Activated CD4-positive, alpha-beta T cell treated with anti-CD3 and anti-CD28 coated beads for 1 hour (primary cell): Measurements from ENCODE around the gene SLC27A2.

Source experiments
- DNase-seq: peaks from one replicate; pipeline ENCODE4 v3.0.0-alpha.2; 2020

Gene SLC27A2

GRCh38 chr15:50192926-50193620 is 11.1 kb downstream of the SLC27A2 start:
- no peak for DNase-seq

- DNase-seq = no peak
These were observed 20.0 kb downstream of the SLC27A2 start for GRCh38 chr15:50202003-50202402.

GRCh38 chr15:50206020-50206419 is 24.0 kb downstream of the SLC27A2 start:
- no peak for DNase-seq

GRCh38 chr15:50209809-50210208 is 27.8 kb downstream of the SLC27A2 start:
- DNase-seq = no peak

GRCh38 chr15:50210462-50211157 is 28.6 kb downstream of the SLC27A2 start:
- DNase-seq = no peak

- DNase-seq = no peak
These were observed 36.3 kb downstream of the SLC27A2 start for GRCh38 chr15:50218291-50218690.

- DNase-seq = no peak
These were observed 36.7 kb downstream of the SLC27A2 start for GRCh38 chr15:50218691-50219090.

- DNase-seq = no peak
These were observed 37.8 kb downstream of the SLC27A2 start for GRCh38 chr15:50219820-50220219.

- DNase-seq = no peak
These were observed 40.2 kb downstream of the SLC27A2 start for GRCh38 chr15:50222181-50222580.

- no peak for DNase-seq
These were observed 42.6 kb downstream of the SLC27A2 start for GRCh38 chr15:50224606-50225005.

- DNase-seq = no peak
These were observed 43.1 kb downstream of the SLC27A2 start for GRCh38 chr15:50225057-50225456.

GRCh38 chr15:50225938-50226337 is 43.9 kb downstream of the SLC27A2 start:
- DNase-seq = no peak

GRCh38 chr15:50227076-50227475 is 45.1 kb downstream of the SLC27A2 start:
- no peak for DNase-seq

GRCh38 chr15:50228866-50229265 is 46.9 kb downstream of the SLC27A2 start:
- no peak for DNase-seq

- DNase-seq = no peak
These were observed 47.3 kb downstream of the SLC27A2 start for GRCh38 chr15:50229336-50229735.

- no peak for DNase-seq
These were observed 49.8 kb downstream of the SLC27A2 start for GRCh38 chr15:50231761-50232160.

GRCh38 chr15:50232791-50233190 is 50.8 kb downstream of the SLC27A2 start:
- no peak for DNase-seq

GRCh38 chr15:50233192-50233736 is 51.3 kb downstream of the SLC27A2 start:
- DNase-seq = no peak

GRCh38 chr15:50234764-50235163 is 52.8 kb downstream of the SLC27A2 start:
- DNase-seq = no peak

GRCh38 chr15:50235794-50236193 is 53.8 kb downstream of the SLC27A2 start:
- no peak for DNase-seq

GRCh38 chr15:50236433-50236832 is 54.4 kb downstream of the SLC27A2 start:
- DNase-seq = no peak

- DNase-seq = no peak
These were observed 56.3 kb downstream of the SLC27A2 start for GRCh38 chr15:50238255-50238654.

GRCh38 chr15:50241684-50242450 is 59.9 kb downstream of the SLC27A2 start:
- no peak for DNase-seq

GRCh38 chr15:50244153-50244552 is 62.2 kb downstream of the SLC27A2 start:
- no peak for DNase-seq
